DMS 273 treated with DMSO at 0.1 percent for 48 hours (cell line): Measurements from ENCODE around the gene RHOXF2.

Experiments
- DNase-seq: peaks from one replicate; lab custom pipeline; 2025; lab: John Stamatoyannopoulos, UW

Gene RHOXF2

GRCh38 chrX:120200851-120201250 is 42.4 kb downstream of the RHOXF2 start:
- DNase-seq, result no peak

GRCh38 chrX:120205816-120206753 is 47.7 kb downstream of the RHOXF2 start:
- no peak for DNase-seq

DNA sequence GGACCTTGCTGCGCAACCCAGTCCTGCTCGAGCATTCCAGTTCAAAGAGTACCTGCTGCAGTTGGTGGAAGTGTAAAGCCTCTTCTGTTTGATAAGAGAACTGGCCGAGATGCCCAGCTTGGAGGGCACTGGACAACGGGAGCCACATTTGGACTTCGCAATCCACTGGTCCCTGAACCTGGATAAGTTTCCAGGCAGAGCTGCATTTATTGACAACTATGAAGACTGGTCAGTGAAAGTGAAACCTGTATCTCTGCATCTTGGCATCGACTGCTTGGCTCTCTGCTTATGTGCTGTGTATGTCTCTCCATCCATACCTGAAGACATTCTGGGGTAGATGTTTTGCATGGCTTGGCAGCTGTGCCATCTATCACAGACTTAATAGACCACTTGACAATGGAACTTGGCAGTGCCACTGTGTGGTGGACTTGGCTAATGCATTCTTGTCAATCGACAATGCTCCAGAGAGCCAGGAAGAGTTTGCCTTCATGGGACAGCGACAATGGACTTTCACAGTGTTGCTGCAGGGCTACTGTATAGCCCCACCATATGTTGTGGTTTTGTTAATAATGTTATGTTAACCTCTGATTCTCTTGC is 48.7 kb downstream of the RHOXF2 start:
- no peak for DNase-seq

GRCh38 chrX:120213438-120214265 is 55.2 kb downstream of the RHOXF2 start:
- DNase-seq, result peak; percentile 10
